CD4-positive, alpha-beta T cell (primary cell): ENCODE measurements around the gene GPC2. TPM values are rescaled to one million over a fixed set of nuclear protein-coding genes. Genes with fewer than 3 reads are reported as not detected.

Source experiments
- ATAC-seq: fragments of 200-7000 bp; cut with Tn5 transposase; one replicate; pipeline ENCODE4 v1.10.0; 2022; ENCODE audit warnings: mild to moderate bottlenecking; ENCODE audit not compliant: poor library complexity
- CTCF ChIA-PET: fragments of 350-600 bp; sonication (Branson Sonifier 250); formaldehyde crosslinking; loops from one replicate; lab custom pipeline; 2021; ENCODE audit warnings: antibody characterized with exemption, inconsistent platforms; lab: Charles Lee
- POLR2A ChIA-PET: fragments of 350-600 bp; sonication (Branson Sonifier 250); formaldehyde crosslinking; loops from one replicate; lab custom pipeline; 2021; ENCODE audit warnings: antibody characterized with exemption, inconsistent platforms; lab: Charles Lee
- DNase-seq, 14 experiments: peaks; one replicate each; pipeline ENCODE4 v3.0.0-alpha.2; 2013 to 2020; ENCODE audit warnings: mixed read lengths in 2 of 14
- H3K27ac ChIP-seq, 2 donors: one replicate each; pipeline versions ENCODE4 v1.5.1 to v1.7.0; 2013; ENCODE audit warnings: low read length in 2 of 2, low read depth in 1 of 2, mild to moderate bottlenecking in 1 of 2
- H3K27me3 ChIP-seq, 2 experiments: 1 replicate in 1 of 2; 2 replicates in 1 of 2; pipeline versions ENCODE4 v1.6.1 to v1.7.0; 2013; ENCODE audit warnings: low read length in 2 of 2, control low read depth in 1 of 2, mild to moderate bottlenecking in 1 of 2, moderate library complexity in 1 of 2; ENCODE audit not compliant: insufficient read depth in 2 of 2, control insufficient read depth in 1 of 2
- H3K36me3 ChIP-seq: one replicate; pipeline ENCODE4 v1.6.1; 2013; ENCODE audit warnings: low read length, control low read depth; ENCODE audit not compliant: insufficient read depth
- H3K4me1 ChIP-seq: one replicate; pipeline ENCODE4 v1.6.1; 2013; ENCODE audit warnings: low read length, control low read depth; ENCODE audit not compliant: insufficient read depth
- H3K4me3 ChIP-seq: one replicate; pipeline ENCODE4 v1.5.1; 2013; ENCODE audit warnings: mild to moderate bottlenecking, low read length, moderate library complexity
- H3K9me3 ChIP-seq, 2 experiments: 1 replicate in 1 of 2; 2 replicates in 1 of 2; pipeline versions ENCODE4 v1.6.1 to v1.7.0; 2013; ENCODE audit warnings: low read length in 2 of 2, mild to moderate bottlenecking in 2 of 2, control low read depth in 1 of 2, moderate library complexity in 1 of 2; ENCODE audit not compliant: control insufficient read depth in 1 of 2, insufficient read depth in 1 of 2
- H3K27ac Mint-ChIP-seq: one replicate; pipeline ENCODE4 v1.8.0; 2020; ENCODE audit warnings: mixed read lengths
- H3K27me3 Mint-ChIP-seq: one replicate; pipeline ENCODE4 v1.8.0; 2021; ENCODE audit warnings: mixed read lengths
- H3K36me3 Mint-ChIP-seq: one replicate; pipeline ENCODE4 v1.8.0; 2021; ENCODE audit warnings: low read depth, mixed read lengths
- H3K4me1 Mint-ChIP-seq: one replicate; pipeline ENCODE4 v1.8.0; 2021; ENCODE audit warnings: low read depth, mixed read lengths
- H3K4me3 Mint-ChIP-seq: one replicate; pipeline ENCODE4 v1.8.0; 2020; ENCODE audit warnings: mild to moderate bottlenecking, mixed read lengths
- H3K9me3 Mint-ChIP-seq: one replicate; pipeline ENCODE4 v1.8.0; 2020; ENCODE audit warnings: mixed read lengths
- CTCF ChIP-seq: fragments of 200-600 bp; IDR thresholded peaks from one replicate; pipeline ENCODE4 v1.8.0; 2022; ENCODE audit warnings: antibody characterized with exemption, mild to moderate bottlenecking
- intact Hi-C, 2 experiments: fragments of 100-400 bp; cut with DNase I in 1 of 2; cut with micrococcal nuclease in 1 of 2; formaldehyde crosslinking; loops; one replicate each; pipeline versions ENCODE4 v1.15.1 to v1.9.0; 2023 to 2025; cut with DNase I, micrococcal nuclease
- total RNA-seq, 174 experiments: library from RNA in 2 of 174; stranded (reverse) in 2 of 174; gene quantifications; one replicate each; pipeline ENCODE4 v1.2.3 and lab custom pipeline; 2021 to 2026

The GPC2 gene
- total RNA-seq, 2 experiments from 2014 or later, result 16.4 to 18.7 TPM

DNA sequence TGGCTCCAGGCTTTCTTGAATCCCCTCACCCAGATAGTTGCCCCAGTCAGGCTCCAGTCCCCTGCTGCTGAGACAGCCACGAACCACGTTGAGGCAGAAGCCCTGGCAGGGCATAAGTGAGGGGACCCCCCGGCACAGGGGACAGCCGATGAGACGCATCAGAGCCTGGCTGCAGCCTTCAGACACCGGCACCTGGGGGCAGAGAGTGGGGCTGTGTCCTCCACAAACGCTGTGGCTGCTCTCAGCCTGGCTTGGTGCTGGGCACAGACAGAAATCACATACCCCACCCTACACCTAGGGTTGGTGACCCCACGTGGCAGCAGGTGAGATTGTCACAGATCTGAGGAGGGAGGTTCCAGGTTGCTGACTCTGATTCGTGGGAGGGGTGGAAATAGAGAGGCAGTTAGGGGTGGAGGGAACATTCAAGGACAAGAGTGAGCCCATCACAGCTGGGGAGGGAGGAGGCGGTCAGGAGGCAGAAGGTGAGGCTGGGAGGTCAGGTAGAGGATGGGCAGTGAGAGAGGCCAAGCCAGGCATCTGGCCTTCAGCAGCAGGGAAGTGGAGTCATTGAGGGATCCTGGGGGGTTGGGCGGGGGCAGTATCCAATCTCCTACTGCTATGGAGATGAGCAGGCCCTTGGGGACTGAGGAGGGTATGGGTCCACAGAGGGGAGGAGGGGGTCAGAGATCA is 3.2 kb downstream of the GPC2 start:
- CTCF ChIA-PET, result no interaction called here

DNA sequence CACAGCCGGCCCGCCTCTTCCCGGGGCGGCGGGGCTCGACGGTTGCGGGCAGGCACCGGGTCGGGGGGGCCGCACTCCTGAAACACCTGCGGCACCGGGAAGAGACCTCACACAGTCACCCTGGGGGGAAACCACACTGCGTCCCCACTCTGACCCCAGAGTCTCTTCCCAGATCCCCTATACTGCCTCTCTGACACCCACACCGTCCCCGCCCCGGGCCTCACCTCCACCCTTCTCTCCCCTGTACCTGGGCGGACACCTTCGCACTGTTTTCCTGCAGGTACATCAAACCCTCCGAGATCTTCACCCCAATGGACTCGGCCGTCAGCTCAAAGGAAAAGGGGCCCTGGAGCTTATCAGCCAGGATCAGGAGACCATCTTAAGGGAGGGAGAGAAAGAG is 5.3 kb downstream of the GPC2 start:
- Histone ChIP-seq H3K27ac (no peak overlapping the region), H3K4me1 (peaks cover 64% of the 10 kb centered on the region), H3K27me3 (peaks cover 0 to 3% of the 10 kb centered on the region in 2 experiments), H3K4me3 (peak overlapping the region; percentile 36), H3K9me3 (no peaks in the 10 kb centered on the region), H3K36me3 (no peaks in the 10 kb centered on the region)
- ChIA-PET CTCF (interaction anchor here (0.6 to 1.3 kb wide), 2 partner anchors 9 to 18 kb away, joined by 3 to 4 read pairs; no protein-coding TSS in a partner anchor), POLR2A (interaction anchor here (0.9 to 3.5 kb wide), 6 partner anchors 9 to 71 kb away, joined by 3 to 14 read pairs (median 6); partner anchors contain the start of genes AP4M1, LAMTOR4 and MCM7)
- ATAC-seq, result no peak
- H3K4me1 Mint-ChIP-seq, result peaks cover 62% of the 10 kb centered on the region
- H3K27me3 Mint-ChIP-seq, result no peaks in the 10 kb centered on the region
- DNase-seq, result peak in 2 of 14 experiments; percentile 37
- no peak for TF ChIP-seq CTCF
- peak overlapping the region; percentile 66 for H3K27ac Mint-ChIP-seq
- no peaks in the 10 kb centered on the region for H3K9me3 Mint-ChIP-seq
- peak overlapping the region; percentile 85 for H3K4me3 Mint-ChIP-seq
- no peaks in the 10 kb centered on the region for H3K36me3 Mint-ChIP-seq
- intact Hi-C loops, result loop anchor here in 1 of 2 experiments (1.0 kb wide), 1 partner anchor 37 kb away; no protein-coding TSS in a partner anchor

More for the DNA sequence above, 3.2 kb downstream of the GPC2 start:
- Histone ChIP-seq H3K36me3 (no peaks in the 10 kb centered on the region), H3K4me3 (no peak overlapping the region), H3K27ac (no peak overlapping the region), H3K4me1 (peaks cover 63% of the 10 kb centered on the region), H3K9me3 (peaks cover 0 to 11% of the 10 kb centered on the region in 2 experiments), H3K27me3 (peaks cover 0 to 3% of the 10 kb centered on the region in 2 experiments)
- H3K4me3 Mint-ChIP-seq, result no peak overlapping the region
- no peaks in the 10 kb centered on the region for H3K27me3 Mint-ChIP-seq
- H3K36me3 Mint-ChIP-seq, result no peaks in the 10 kb centered on the region
- intact Hi-C loops, result no loop called here
- H3K4me1 Mint-ChIP-seq, result peaks cover 52% of the 10 kb centered on the region
- ATAC-seq (no peak), DNase-seq (peak in 1 of 14 experiments; percentile 49)
- TF ChIP-seq CTCF, result no peak
- peaks cover 2% of the 10 kb centered on the region for H3K9me3 Mint-ChIP-seq
- peak overlapping the region; percentile 49 for H3K27ac Mint-ChIP-seq
- POLR2A ChIA-PET, result no interaction called here

DNA sequence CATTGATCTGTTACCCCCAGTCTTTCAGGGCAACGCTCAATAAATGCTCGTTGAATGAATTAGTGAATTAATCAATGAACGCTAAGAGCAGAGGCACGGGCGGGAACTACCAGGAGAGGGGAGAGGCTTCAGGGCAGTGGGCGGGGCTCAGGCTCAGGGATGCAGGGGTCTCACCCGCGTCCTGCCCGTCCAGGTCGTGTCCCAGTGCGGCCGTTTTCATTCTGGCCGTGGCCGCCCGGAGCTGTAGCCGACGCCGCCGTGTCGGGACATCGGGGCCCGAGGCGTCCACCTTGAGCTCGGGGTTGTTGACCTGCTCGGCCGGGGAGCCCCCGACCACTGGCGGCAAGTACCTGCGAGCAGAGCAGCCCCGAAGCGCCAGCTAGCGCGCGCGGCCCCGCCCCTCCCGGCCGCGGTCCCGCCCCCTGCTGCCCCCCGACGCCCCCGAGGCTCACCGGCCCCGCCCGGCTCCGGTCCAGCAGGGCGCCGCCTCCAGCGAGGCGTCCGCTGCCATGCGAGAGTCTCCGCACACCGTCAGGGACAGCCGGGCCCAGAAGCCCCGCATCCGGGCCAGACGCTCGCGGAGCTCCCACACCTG is 6.0 kb downstream of the GPC2 start:
- peak overlapping the region in 1 of 2 donors; percentile 50 for H3K27ac ChIP-seq
- H3K36me3 Mint-ChIP-seq, result no peaks in the 10 kb centered on the region

More for the DNA sequence above, 6.0 kb downstream of the GPC2 start:
- CTCF ChIA-PET, result interaction anchor here (0.6 to 1.3 kb wide), 3 partner anchors 8 to 38 kb away, joined by 3 to 4 read pairs (median 4); no protein-coding TSS in a partner anchor
- peak overlapping the region; percentile 52 for H3K4me3 ChIP-seq
- ATAC-seq, result peak; percentile 22
- POLR2A ChIA-PET, result interaction anchor here (0.6 to 3.5 kb wide), 8 partner anchors 8 to 70 kb away, joined by 3 to 14 read pairs (median 4); partner anchors contain the start of genes AP4M1, LAMTOR4 and MCM7
- Mint-ChIP-seq H3K4me3 (peak overlapping the region; percentile 85), H3K27me3 (no peaks in the 10 kb centered on the region), H3K27ac (peak overlapping the region; percentile 91), H3K9me3 (no peaks in the 10 kb centered on the region), H3K4me1 (peaks cover 62% of the 10 kb centered on the region)
- peaks cover 65% of the 10 kb centered on the region for H3K4me1 ChIP-seq
- TF ChIP-seq CTCF, result no peak
- H3K36me3 ChIP-seq, result no peaks in the 10 kb centered on the region
- peaks cover 0 to 3% of the 10 kb centered on the region in 2 experiments for H3K27me3 ChIP-seq
- DNase-seq, result peak in 6 of 14 experiments; percentile 25 to 69 (median 56)
- peaks cover 0 to 3% of the 10 kb centered on the region in 2 experiments for H3K9me3 ChIP-seq
- intact Hi-C loops, result loop anchor here in 1 of 2 experiments (1.0 kb wide), 1 partner anchor 36 kb away; no protein-coding TSS in a partner anchor
